ENCODE data around the gene THSD7A. TPM values are rescaled to one million over a fixed set of nuclear protein-coding genes. Genes with fewer than 3 reads are reported as not detected.

The THSD7A gene
- total RNA-seq, 4 donors from 2014 or later: 11.4 to 24.7 (median 15.2) TPM

DNA sequence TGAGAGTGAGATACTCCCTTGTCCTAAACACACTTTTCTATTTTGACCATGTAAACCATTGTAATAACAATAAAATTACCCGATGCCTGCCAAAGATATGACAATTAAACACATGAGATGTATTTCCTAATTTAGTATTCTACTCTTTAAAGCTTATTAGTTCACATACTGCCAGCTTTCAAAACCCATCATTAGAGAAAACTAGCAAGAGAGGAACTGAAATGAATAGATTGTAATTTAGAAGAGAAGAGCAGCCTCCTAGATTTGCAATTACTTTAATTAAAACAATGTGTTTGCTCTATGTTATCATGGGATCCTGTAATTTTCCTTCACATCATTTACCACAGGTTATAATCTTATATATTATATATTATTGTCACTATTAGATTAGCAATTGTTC lies 428.2 kb downstream of the THSD7A start:
- no peak for DNase-seq (ENCODE audit: low spot score in 2 of 2)
- H3K9me3 ChIP-seq: peaks cover 0 to 1% (median 0%) of the 10 kb centered on the region in 4 donors
- no peaks in the 10 kb centered on the region for H3K4me1 ChIP-seq
- 83 to 89% methylated on average over 1 of the region's 1 CpG for WGBS, 2 donors
- no peak overlapping the region for H3K4me3 ChIP-seq
- peaks cover 0 to 53% (median 2%) of the 10 kb centered on the region in 3 donors for H3K36me3 ChIP-seq
- TF ChIP-seq EP300 (IDR thresholded peaks at IDR 0.05): no peak
- TF ChIP-seq, protein P1, sequence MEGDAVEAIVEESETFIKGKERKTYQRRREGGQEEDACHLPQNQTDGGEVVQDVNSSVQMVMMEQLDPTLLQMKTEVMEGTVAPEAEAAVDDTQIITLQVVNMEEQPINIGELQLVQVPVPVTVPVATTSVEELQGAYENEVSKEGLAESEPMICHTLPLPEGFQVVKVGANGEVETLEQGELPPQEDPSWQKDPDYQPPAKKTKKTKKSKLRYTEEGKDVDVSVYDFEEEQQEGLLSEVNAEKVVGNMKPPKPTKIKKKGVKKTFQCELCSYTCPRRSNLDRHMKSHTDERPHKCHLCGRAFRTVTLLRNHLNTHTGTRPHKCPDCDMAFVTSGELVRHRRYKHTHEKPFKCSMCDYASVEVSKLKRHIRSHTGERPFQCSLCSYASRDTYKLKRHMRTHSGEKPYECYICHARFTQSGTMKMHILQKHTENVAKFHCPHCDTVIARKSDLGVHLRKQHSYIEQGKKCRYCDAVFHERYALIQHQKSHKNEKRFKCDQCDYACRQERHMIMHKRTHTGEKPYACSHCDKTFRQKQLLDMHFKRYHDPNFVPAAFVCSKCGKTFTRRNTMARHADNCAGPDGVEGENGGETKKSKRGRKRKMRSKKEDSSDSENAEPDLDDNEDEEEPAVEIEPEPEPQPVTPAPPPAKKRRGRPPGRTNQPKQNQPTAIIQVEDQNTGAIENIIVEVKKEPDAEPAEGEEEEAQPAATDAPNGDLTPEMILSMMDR (IDR thresholded peaks at IDR 0.05): no peak
- no peak for TF ChIP-seq POLR2A (IDR thresholded peaks at IDR 0.05)
- H3K27ac ChIP-seq: no peak overlapping the region
- H3K27me3 ChIP-seq: no peaks in the 10 kb centered on the region

DNA sequence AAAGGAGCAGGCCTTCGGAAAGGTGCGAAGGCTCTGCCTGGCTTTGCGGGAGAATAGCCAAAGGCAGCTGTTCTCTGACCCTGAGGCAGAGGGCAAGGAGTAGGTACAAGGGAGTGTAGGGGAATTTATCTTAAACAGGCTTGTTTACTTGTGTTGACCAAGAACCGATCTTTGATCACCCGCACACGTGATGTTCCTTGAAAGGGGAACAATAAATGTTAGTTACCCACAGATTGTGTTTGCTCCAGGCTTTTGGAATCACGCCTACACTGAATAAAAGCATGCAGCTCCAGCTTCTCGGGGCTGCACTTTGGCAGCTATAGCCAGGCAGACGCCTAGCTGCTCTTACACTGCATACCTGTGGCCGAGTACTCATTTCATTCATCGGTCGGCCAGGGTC lies 437.6 kb downstream of the THSD7A start:
- DNase-seq (ENCODE audit: low spot score in 2 of 2): no peak
- no peak overlapping the region for H3K4me3 ChIP-seq
- no peaks in the 10 kb centered on the region for H3K4me1 ChIP-seq
- peaks cover 0 to 18% (median 3%) of the 10 kb centered on the region in 4 donors for H3K9me3 ChIP-seq
- TF ChIP-seq, protein P1 (IDR thresholded peaks at IDR 0.05): no peak
- TF ChIP-seq EP300 (IDR thresholded peaks at IDR 0.05): no peak
- TF ChIP-seq POLR2A (IDR thresholded peaks at IDR 0.05): no peak
- WGBS, 2 donors: 89 to 94% methylated on average over 12 of the region's 12 CpGs
- H3K27me3 ChIP-seq: no peaks in the 10 kb centered on the region
- peaks cover 0 to 59% (median 0%) of the 10 kb centered on the region in 3 donors for H3K36me3 ChIP-seq
- H3K27ac ChIP-seq: no peak overlapping the region

DNA sequence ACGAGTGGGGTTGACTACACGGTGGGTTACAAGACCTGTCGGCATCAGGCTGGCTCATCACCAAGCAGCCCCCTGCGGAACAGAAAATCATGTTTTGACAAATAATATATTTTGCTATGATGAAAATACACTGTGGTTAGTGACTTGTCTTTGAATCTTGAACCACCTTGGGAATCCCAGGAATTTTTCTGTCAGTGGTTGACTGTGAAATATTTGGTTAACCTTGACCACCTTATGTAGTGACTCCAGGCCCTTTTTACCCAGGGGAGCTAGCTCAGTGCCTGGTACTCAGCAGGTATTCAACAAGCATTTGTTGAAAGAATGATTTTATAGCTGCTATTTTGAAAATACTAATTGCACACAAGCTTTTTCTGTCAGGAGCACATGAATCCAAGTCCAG lies 452.4 kb downstream of the THSD7A start:
- Histone ChIP-seq H3K4me1 (no peaks in the 10 kb centered on the region), H3K27ac (no peak overlapping the region), H3K9me3 (no peaks in the 10 kb centered on the region), H3K36me3 (peaks cover 0 to 3% (median 0%) of the 10 kb centered on the region in 3 donors), H3K4me3 (no peak overlapping the region), H3K27me3 (no peaks in the 10 kb centered on the region)
- DNase-seq (ENCODE audit: low spot score in 2 of 2): no peak
- TF ChIP-seq, protein P1 (IDR thresholded peaks at IDR 0.05): no peak
- TF ChIP-seq EP300 (IDR thresholded peaks at IDR 0.05): no peak
- TF ChIP-seq POLR2A (IDR thresholded peaks at IDR 0.05): no peak
- 94 to 96% methylated on average over 4 of the region's 4 CpGs for WGBS, 2 donors

DNA sequence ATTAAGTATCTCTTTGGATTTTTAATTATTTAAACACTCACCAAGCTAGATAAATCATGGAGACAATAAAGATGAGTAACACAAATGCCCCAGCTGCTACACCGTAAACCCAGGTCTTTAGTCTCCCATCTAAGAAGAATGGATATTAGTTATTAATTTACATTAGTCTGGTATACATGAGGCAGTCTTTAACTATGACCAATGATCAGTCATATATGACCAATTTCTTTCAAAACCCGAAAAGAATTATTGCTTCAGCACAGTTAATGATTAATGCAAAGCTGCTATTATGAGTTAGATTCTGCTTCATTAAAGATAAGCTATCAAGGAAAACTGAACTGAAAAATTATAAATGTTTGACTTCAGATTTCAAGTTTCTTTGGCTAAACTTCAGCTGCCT lies 455.5 kb downstream of the THSD7A start:
- WGBS, 2 donors: 94 to 99% methylated on average over 2 of the region's 2 CpGs
- no peak for DNase-seq (ENCODE audit: low spot score in 2 of 2)
- H3K27ac ChIP-seq: no peak overlapping the region

DNA sequence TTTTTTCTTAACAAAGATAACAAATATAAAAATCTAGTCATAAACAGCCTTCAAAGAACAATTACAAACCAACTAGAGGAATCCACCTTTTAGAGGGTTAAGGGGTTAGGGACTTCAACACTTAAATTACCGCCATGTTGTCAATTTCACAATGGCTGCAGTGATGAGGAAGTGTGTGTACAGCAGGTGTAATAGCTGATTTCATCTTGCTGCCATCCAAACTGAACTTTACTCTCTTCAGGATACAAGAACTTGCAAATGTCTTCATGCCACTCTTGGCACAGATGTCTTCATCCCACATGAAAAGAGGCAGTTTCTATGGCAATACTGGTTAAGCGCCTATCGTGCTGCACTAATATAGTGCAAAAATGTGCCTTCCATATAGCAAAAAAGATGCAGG lies 457.4 kb downstream of the THSD7A start:
- DNase-seq (ENCODE audit: low spot score in 2 of 2): no peak
- Histone ChIP-seq H3K36me3 (no peaks in the 10 kb centered on the region), H3K4me1 (no peaks in the 10 kb centered on the region), H3K27me3 (no peaks in the 10 kb centered on the region), H3K9me3 (no peaks in the 10 kb centered on the region), H3K27ac (no peak overlapping the region), H3K4me3 (no peak overlapping the region)
- TF ChIP-seq POLR2A (IDR thresholded peaks at IDR 0.05) (no peak), EP300 (IDR thresholded peaks at IDR 0.05) (no peak)
- TF ChIP-seq, protein P1 (IDR thresholded peaks at IDR 0.05): no peak
- 89 to 91% methylated on average over 3 of the region's 3 CpGs for WGBS, 2 donors

More for the DNA sequence above, 455.5 kb downstream of the THSD7A start:
- Histone ChIP-seq H3K9me3 (no peaks in the 10 kb centered on the region), H3K4me1 (no peaks in the 10 kb centered on the region), H3K27me3 (no peaks in the 10 kb centered on the region), H3K36me3 (peaks cover 0 to 2% (median 0%) of the 10 kb centered on the region in 3 donors), H3K4me3 (no peak overlapping the region)
- TF ChIP-seq POLR2A (IDR thresholded peaks at IDR 0.05) (no peak), EP300 (IDR thresholded peaks at IDR 0.05) (no peak)
- TF ChIP-seq, protein P1 (IDR thresholded peaks at IDR 0.05): no peak

Measured in tibial nerve (tissue), 4 donors.